ENCODE measurements around the gene PRAMEF7. TPM values are rescaled to one million over a fixed set of nuclear protein-coding genes. Genes with fewer than 3 reads are reported as not detected.
"Not testable (repeated sequence)": the region's sequence is repeated elsewhere in the genome, so short reads cannot be mapped to it uniquely, and the experiment has no call there.

Gene PRAMEF7
- total RNA-seq, result not detected in 2 replicates

DNA sequence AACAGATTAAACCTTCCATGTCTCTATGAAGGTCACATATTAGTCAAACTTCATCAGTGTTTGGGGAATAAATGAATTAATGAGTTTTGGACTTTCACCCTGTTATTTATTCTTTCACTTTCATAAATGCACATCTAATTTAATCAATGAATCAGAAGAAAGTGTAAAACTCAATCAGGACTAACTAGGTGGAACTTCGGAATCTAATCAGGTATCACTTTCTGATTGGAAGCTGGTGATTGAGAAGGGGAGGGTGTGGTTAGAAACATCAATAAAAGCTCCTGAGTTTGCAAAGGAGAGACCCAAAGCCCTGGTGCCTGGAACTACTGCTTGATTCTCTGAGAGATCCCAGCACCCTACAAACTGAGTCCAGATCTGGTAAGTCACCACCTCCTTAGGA is at the start of gene PRAMEF7:
Gene PRAMEF7 (plus strand): TSS at position 301 of the 400 bp plus-strand sequence. CDS start 1,083 bp downstream, outside the sequence.
- H3K36me3 Mint-ChIP-seq (ENCODE audit: low read depth); H3K27ac Mint-ChIP-seq; CTCF ChIA-PET; H3K4me3 Mint-ChIP-seq; H3K9me3 Mint-ChIP-seq; H3K27me3 Mint-ChIP-seq; DNase-seq; POLR2A ChIA-PET; H3K4me1 Mint-ChIP-seq; ATAC-seq (ENCODE audit: low read depth); intact Hi-C loops (cut with micrococcal nuclease): not testable (repeated sequence)

DNA sequence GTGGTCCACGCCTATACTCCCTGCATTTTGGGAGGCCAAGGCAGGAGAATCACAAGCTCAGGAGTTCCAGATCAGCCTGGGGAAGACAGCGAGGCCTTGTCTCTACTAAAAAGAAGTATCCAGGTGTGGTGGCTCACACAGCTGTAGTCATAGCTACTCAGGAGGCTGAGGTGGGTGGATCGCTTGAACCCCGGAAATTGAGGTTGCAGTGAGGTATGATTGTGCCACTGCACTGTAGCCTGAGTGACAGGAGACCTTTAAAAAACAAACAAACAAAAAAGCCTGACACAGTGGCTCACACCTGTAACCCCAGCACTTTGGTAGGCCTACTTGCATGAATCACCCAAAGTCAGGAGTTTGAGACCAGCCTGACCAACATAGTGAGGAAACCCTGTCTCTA is 38.0 kb upstream of the PRAMEF7 start:
- ATAC-seq (ENCODE audit: low read depth); H3K27ac Mint-ChIP-seq; DNase-seq; intact Hi-C loops (cut with micrococcal nuclease); H3K36me3 Mint-ChIP-seq (ENCODE audit: low read depth); POLR2A ChIA-PET; H3K4me3 Mint-ChIP-seq; H3K9me3 Mint-ChIP-seq; CTCF ChIA-PET; H3K27me3 Mint-ChIP-seq; H3K4me1 Mint-ChIP-seq: not testable (repeated sequence)

DNA sequence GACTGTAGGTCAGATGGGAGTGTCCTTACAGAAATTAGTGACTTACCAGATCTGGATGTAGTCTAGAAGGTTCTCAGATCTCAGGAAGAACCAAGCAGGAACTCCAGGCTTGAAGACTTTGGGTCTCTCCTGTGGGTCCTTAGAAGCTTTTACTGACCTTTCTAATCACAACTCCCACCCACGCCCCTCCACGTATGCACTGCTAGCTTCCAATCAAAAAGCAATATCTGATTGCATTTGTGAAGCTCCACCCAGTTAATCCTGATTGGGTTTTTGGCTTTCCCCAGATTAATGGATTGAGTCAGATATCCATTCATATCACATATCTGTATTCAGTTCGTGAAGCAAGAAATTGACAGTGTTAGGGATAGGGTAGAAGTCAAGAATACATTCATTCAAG is 30.3 kb upstream of the PRAMEF7 start, which contains the start of gene PRAMEF4:
Gene PRAMEF4 (minus strand): TSS at position 101 of the 400 bp plus-strand sequence. CDS start 2,807 bp downstream, outside the sequence.
- POLR2A ChIA-PET; DNase-seq; H3K27ac Mint-ChIP-seq; intact Hi-C loops (cut with micrococcal nuclease); H3K4me3 Mint-ChIP-seq; CTCF ChIA-PET; H3K27me3 Mint-ChIP-seq; H3K36me3 Mint-ChIP-seq (ENCODE audit: low read depth); H3K9me3 Mint-ChIP-seq; ATAC-seq (ENCODE audit: low read depth); H3K4me1 Mint-ChIP-seq: not testable (repeated sequence)

DNA sequence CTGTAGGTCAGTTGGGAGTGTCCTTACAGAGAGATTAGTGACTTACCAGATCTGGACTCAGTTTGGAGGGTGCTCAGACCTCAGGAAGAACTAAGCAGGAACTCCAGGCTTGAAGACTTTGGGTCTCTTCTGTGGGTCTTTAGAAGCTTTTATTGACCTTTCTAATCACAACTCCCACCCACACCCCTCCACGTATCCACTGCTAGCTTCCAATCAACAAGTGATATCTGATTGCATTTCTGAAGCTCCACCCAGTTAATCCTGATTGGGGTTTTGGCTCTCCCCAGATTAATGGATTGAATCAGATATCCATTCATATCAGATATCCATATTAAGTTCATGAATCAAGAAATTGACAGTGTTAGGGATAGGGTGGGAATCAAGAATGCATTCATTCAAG is 18.2 kb upstream of the PRAMEF7 start, which contains the start of gene PRAMEF10:
Gene PRAMEF10 (minus strand): TSS at position 101 of the 400 bp plus-strand sequence. CDS start 2,423 bp downstream, outside the sequence.
- H3K9me3 Mint-ChIP-seq; DNase-seq; H3K4me1 Mint-ChIP-seq; H3K4me3 Mint-ChIP-seq; POLR2A ChIA-PET; intact Hi-C loops (cut with micrococcal nuclease); CTCF ChIA-PET; H3K27me3 Mint-ChIP-seq; ATAC-seq (ENCODE audit: low read depth); H3K27ac Mint-ChIP-seq; H3K36me3 Mint-ChIP-seq (ENCODE audit: low read depth): not testable (repeated sequence)

DNA sequence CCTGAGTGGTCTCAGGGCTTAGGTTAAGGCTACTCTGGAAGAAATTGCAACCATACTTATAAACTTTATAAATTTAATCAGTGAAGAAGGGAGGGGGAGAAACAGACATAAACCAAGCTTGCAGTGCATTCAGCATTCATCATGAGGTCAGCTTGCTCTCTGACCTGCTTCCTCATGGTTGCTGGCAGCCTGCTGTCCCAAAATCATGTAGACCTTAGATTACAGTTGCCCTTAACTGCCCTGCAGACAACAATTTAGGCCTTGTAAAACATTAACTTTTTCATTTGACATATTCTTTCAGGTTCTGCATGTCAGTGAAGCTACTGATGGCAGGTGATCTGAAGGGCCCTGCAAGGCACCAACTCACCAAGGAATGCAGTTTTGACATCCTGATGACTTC is 17.2 kb upstream of the PRAMEF7 start:
- CTCF ChIA-PET; H3K4me1 Mint-ChIP-seq; POLR2A ChIA-PET; H3K27ac Mint-ChIP-seq; ATAC-seq (ENCODE audit: low read depth); H3K4me3 Mint-ChIP-seq; H3K36me3 Mint-ChIP-seq (ENCODE audit: low read depth); DNase-seq; intact Hi-C loops (cut with micrococcal nuclease); H3K27me3 Mint-ChIP-seq; H3K9me3 Mint-ChIP-seq: not testable (repeated sequence)

DNA sequence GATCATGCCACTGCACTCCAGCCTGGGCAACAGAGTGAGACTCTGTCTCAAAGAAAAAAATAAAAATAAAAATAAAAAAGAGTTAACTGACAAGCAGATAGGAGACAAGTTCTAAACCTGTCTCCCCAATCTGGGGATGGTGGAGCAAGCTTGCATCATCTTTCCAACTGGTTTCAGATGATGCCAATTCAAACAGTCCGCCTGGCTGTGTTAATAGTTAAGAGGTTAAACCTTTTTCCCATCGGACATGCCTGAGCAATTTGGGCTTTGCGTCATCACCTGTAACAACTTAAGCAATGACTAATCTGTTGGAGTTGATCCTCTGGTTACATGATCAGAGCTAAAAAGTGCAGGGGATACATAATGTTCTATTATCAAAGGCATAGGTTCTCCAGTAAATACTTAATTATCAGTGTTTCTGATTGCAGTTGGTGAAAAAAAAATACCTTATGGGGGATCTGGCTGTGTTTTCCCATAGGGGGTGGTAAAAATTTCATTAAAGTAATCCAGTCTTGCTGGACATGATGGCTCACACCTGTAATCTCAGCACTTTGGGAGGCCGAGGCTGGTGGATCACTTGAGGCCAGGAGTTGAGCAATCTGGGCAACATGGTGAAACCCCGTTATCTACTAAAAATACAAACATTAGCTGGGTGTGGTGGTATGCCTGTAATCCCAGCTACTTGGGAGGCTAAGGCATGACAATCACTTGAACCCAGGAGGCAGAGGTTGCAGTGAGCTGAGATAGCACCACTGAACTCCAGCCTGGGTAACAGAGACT is 12.4 kb upstream of the PRAMEF7 start:
- H3K27ac Mint-ChIP-seq; DNase-seq; H3K27me3 Mint-ChIP-seq; POLR2A ChIA-PET; H3K9me3 Mint-ChIP-seq; ATAC-seq (ENCODE audit: low read depth); CTCF ChIA-PET; H3K36me3 Mint-ChIP-seq (ENCODE audit: low read depth); intact Hi-C loops (cut with micrococcal nuclease); H3K4me3 Mint-ChIP-seq; H3K4me1 Mint-ChIP-seq: not testable (repeated sequence)

DNA sequence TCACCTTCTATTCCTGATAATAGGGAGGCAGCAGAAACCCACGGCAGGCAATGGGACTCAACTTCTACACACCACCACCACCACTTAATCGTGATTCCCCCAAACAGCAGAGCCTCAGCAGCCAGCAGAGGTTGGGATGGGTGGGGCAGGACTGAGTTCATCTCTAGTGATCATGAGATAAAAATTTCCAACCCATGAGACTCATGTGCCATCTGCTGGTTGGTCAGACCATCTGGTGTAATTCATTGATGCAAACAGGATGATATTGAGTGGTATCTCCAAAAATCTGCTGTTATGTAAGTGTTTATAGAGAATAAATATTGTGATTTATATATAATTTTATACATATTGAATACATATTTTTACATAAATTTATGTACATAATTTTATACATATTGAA is 5.3 kb downstream of the PRAMEF7 start:
- H3K4me1 Mint-ChIP-seq; H3K27ac Mint-ChIP-seq; POLR2A ChIA-PET; H3K4me3 Mint-ChIP-seq; H3K36me3 Mint-ChIP-seq (ENCODE audit: low read depth); intact Hi-C loops (cut with micrococcal nuclease); H3K9me3 Mint-ChIP-seq; DNase-seq; ATAC-seq (ENCODE audit: low read depth); CTCF ChIA-PET; H3K27me3 Mint-ChIP-seq: not testable (repeated sequence)

DNA sequence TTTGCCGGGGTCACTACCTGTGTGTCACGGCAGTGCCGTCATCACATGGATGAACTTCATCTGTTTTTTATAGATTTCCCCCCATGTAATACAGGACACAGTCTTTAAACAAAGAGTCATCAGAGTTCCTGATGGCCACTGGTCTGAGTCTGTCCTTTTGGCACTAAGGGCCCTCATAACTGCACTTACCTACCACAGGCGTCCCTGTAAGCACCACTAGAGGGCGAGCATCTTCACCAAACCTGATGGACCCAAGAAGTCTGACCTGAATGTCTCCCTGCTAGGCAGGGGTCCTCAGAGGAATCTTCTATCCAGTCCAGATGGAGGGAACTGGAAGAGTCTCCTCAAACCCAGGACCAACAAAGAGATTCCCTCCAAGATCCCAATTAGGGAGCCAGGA is 8.0 kb downstream of the PRAMEF7 start:
- ATAC-seq (ENCODE audit: low read depth); DNase-seq; H3K36me3 Mint-ChIP-seq (ENCODE audit: low read depth); CTCF ChIA-PET; H3K4me1 Mint-ChIP-seq; H3K9me3 Mint-ChIP-seq; intact Hi-C loops (cut with micrococcal nuclease); H3K27me3 Mint-ChIP-seq; POLR2A ChIA-PET; H3K27ac Mint-ChIP-seq; H3K4me3 Mint-ChIP-seq: not testable (repeated sequence)

DNA sequence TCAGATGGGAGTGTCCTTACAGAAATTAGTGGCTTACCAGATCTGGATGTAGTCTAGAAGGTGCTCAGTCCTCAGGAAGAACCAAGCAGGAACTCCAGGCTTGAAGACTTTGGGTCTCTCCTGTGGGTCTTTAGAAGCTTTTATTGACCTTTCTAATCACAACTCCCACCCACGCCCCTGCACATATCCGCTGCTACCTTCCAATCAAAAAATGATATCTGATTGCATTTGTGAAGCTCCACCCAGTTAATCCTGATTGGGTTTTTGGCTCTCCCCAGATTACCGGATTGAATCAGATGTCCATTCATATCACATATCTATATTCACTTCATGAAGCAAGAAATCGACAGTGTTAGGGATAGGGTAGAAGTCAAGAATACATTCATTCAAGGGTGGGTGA is 31.1 kb downstream of the PRAMEF7 start, which contains the start of gene PRAMEF6:
Gene PRAMEF6 (minus strand): TSS at position 101 of the 400 bp plus-strand sequence. CDS start 5,062 bp downstream, outside the sequence.
- H3K36me3 Mint-ChIP-seq (ENCODE audit: low read depth); H3K9me3 Mint-ChIP-seq; H3K27ac Mint-ChIP-seq; DNase-seq; H3K4me3 Mint-ChIP-seq; ATAC-seq (ENCODE audit: low read depth); CTCF ChIA-PET; H3K27me3 Mint-ChIP-seq; intact Hi-C loops (cut with micrococcal nuclease); POLR2A ChIA-PET; H3K4me1 Mint-ChIP-seq: not testable (repeated sequence)

Other genes starting within 250 kb of the PRAMEF7 start
- gene AADACL3, start 200.5 kb upstream of the PRAMEF7 start, total RNA-seq, result not detected in 2 replicates
- gene CFAP107, start 170.4 kb upstream of the PRAMEF7 start, total RNA-seq, result not detected in 2 replicates
- not detected in 2 replicates for gene PRAMEF12, start 142.9 kb upstream of the PRAMEF7 start, total RNA-seq
- not detected in 2 replicates for gene PRAMEF1, start 125.2 kb upstream of the PRAMEF7 start, total RNA-seq
- not detected in 2 replicates for gene PRAMEF11, start 85.2 kb upstream of the PRAMEF7 start, total RNA-seq
- not detected in 2 replicates for gene HNRNPCL1, start 67.9 kb upstream of the PRAMEF7 start, total RNA-seq
- not detected in 2 replicates for gene PRAMEF2, start 59.5 kb upstream of the PRAMEF7 start, total RNA-seq
- not detected in 2 replicates for gene PRAMEF4, start 30.4 kb upstream of the PRAMEF7 start, total RNA-seq
- gene PRAMEF10, start 18.3 kb upstream of the PRAMEF7 start, total RNA-seq, result not detected in 2 replicates
- gene PRAMEF6, start 31.0 kb downstream of the PRAMEF7 start, total RNA-seq, result not detected in 2 replicates
- gene PRAMEF27, start 140.0 kb downstream of the PRAMEF7 start, total RNA-seq, result not detected in 2 replicates
- not detected in 2 replicates for gene HNRNPCL3, start 144.2 kb downstream of the PRAMEF7 start, total RNA-seq
- not detected in 2 replicates for gene PRAMEF25, start 154.2 kb downstream of the PRAMEF7 start, total RNA-seq
- gene HNRNPCL2, start 200.2 kb downstream of the PRAMEF7 start, total RNA-seq, result not detected in 2 replicates
- gene PRAMEF26, start 239.4 kb downstream of the PRAMEF7 start, total RNA-seq, result not detected in 2 replicates
- not detected in 2 replicates for gene HNRNPCL4, start 249.0 kb downstream of the PRAMEF7 start, total RNA-seq